ENCODE data around the gene ME3.

Gene ME3

DNA sequence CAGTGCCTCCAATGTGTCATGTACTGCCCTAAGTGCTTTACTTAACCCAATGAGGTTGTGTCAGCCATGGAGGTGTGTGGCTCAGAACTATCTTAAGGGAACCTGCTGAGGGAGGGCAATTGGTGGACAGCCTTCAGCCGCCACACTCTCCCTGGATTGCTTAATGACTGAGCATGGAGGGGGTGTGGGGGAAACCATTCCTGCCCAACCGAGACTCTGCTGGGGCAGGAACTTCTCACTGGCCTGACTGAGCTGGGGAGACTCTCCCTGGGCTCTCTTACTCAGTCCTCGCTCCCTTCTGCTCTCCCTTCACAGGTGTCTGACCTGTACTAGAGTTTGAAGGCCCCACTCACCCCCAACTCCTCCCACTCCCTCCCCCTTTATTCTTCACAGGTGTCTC lies 183.0 kb downstream of the ME3 start:
- no peak for DNase-seq (ENCODE audit: low read depth in 2 of 2)

DNA sequence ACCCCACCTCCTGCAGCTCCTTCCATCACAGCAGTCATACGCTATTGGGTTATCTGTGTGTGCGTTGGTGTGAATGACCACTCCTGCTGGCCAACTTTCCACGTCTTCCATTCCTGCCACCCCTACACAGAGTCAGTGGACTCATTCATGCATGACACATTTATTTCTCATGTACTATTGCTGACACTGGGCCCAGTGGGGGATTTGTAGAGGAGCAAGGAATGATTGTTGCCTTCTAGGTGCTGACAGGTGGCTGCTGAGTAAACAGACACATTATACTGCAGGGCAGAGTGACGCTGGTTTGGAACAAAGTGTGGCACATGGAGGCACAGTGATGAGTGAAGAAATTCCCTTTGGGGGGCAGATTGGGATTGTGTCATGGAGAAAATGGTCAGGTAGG lies 183.9 kb downstream of the ME3 start:
- DNase-seq (ENCODE audit: low read depth in 2 of 2): no peak

DNA sequence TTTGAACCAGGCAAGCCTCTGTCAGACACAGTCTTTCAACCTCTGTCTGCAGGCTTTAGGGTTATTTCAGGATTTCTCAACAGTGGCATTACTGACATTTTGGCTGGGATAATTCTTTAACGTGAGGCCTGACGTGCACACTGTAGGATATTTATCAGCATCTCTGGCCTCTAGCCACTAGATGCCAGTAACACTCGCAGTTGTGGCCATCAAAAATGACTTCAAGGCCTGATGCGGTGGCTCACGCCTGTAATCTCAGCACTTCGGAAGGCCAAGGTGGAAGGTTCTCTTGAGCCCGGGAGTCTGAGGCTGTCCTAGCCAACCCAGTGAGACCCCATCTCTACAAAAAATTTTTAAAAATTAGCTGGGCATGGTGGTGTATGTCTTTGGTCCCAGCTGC lies 184.7 kb downstream of the ME3 start:
- DNase-seq (ENCODE audit: low read depth in 2 of 2): no peak

DNA sequence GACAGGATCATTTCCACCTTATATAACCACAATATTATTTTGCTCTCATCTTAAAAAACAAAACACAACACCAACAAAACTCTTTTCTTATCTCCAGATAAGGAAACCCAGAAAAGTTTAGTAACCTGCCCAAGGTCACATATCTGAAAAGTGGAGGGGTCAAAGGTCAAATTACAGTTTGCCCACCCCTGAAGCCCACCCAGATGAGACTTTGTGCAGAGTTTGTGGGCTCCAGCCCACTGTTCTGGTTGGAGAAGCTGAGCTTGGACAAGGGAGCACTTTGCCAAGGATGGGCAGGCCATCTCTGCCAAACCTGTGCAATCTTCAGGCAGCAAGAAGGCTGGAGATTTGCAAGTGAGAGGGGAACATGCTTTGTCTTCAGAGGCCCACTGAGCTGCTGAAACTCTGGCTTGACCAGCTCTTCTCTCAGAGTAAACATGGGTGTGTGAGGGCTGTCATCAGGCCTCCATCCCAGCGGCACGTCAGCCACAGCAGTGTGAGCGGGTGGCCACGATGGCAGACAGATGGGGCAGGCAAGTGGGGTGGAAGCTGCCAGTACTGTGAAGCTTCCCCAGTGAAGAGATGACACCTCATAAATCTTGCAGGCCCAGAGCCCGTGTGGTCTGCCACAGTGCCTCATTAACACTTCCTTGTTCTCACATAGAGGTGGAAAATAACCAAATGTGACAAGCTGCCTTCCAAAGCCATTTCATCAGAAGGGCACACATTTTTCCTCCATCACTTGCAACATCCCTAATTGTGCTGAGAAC lies 186.0 kb downstream of the ME3 start:
- peak in 1 of 2 donors; percentile 17 for DNase-seq (ENCODE audit: low read depth in 2 of 2)

DNA sequence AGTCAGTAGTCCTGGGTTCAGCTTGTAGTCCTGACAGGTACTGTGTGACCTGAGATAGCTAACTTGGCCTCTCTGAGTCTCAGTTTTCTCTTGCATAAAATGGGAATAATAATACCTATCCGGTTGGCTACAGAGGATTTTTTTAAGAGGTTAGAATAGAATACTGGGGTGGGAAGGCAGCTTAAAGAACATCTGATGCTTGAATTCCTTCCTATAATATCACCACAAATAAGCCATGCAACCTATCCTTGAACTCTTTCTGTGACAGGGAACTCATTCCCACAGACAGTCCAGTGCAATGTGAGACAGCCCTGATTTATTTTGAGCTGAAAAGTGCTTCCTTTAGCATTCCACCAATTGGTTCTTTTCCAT lies 187.6 kb downstream of the ME3 start:
- DNase-seq (ENCODE audit: low read depth in 2 of 2): no peak

DNA sequence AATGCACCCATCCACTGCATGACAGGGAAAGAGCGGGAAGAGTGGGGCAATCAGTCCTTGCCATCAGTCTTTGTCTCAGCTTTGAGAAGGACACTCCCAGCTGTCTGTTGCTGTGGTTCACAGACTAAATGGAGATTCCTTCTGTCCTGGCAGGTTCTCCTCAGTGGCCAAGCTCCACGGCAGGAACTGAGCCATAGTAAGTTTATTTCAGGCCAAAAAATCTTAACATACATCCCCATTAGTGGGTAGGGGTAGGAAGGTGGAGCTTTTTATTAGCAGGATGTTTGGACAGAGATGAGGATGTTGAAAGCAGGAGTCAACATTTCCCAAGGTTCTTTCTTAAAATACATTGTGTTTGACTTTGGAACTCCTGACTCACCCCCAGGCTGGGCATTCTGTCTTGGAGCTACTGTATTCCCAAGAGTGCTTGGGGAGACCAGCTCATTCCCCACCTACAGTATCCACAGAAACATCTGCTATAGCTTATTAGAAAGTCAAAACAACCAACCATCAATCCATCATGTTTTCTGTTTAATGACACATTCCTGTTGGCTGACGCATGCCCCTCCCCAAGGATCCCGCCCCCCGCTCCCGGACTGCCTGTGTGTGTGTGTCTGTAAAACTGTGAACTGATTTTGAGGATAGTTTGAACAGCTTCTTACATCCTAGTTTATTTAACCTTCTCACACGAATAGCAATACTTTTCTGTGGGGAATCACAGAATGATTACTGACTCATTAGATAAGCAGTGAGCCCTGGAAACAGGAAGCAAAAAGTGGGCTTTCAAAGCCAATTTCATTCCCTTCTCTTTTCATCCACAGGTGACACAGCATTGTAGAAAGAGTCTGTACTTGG lies 188.2 kb downstream of the ME3 start:
- DNase-seq (ENCODE audit: low read depth in 2 of 2): no peak

DNA sequence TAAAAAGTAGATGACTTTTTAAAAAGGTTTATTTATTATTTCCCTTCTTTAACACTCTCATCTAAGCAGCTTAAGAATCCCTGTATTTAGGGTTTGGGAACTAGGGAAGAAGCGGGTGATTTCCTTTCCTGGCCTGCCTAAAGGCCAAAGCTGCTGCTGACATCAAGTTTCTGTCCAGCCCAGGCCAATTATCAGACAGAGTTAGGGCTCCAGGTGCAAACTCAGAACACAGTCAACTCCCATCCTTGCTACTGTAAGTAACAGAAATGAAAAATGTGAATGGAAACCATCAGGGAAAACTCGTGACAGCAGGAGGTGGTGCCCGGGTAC lies 188.8 kb downstream of the ME3 start:
- DNase-seq (ENCODE audit: low read depth in 2 of 2): no peak

DNA sequence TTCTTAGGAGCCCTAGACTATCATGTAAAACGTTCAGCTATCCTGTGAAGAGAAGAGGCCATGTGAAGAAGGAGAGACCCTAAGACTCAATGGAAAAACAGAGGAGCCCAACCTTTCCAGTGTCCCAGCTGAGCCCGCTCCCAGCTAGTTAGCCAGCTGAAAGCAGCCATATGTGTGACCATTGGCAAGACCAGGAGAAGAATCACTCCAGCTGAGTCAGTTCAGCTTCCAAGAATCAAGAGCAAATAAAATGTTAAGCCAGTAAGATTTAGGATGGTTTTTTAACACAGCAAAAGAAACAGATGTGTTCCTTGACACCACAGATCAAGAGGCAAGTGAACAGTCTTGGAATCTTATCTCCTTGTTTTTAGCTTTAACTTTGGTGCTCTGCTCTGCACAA lies 189.7 kb downstream of the ME3 start:
- no peak for DNase-seq (ENCODE audit: low read depth in 2 of 2)

DNA sequence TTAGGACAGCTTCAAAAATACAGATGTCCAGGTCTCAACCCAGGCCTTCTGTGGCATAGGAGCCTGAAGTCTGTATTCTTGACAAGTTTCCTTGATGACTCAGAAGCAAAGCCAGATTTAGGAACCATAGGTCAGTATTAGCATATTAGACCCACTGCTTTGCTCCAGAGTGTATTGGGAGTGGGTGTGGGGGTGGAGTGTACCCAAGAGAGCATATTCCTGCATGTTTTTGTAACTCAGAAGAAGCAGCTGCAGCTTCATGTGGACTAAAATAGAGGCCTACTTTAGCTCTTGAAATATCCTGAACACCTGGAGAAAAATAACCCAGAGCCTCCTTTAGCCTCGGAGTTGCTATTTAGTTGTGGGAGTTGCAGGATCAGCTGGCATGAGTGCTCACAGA lies 191.0 kb downstream of the ME3 start:
- DNase-seq (ENCODE audit: low read depth in 2 of 2): no peak

DNA sequence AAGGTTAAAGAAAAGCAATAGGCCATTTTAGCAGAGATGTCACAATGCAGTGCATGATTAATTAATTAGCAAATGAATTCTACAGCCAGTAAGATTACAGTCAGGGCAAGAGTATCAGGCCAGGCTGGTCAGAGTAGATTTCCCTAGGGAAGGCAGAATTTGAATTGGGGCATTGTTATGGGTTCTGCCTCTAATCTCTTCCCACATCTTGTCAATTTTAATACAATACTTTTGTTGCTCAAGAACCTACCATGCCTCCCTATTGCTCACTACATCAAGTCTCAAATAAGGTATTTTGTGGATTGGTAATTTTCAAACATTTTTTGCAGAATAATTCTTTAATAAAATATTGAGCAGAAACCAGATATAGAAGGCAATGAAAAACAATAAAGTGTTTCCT lies 194.1 kb downstream of the ME3 start:
- no peak for DNase-seq (ENCODE audit: low read depth in 2 of 2)

DNA sequence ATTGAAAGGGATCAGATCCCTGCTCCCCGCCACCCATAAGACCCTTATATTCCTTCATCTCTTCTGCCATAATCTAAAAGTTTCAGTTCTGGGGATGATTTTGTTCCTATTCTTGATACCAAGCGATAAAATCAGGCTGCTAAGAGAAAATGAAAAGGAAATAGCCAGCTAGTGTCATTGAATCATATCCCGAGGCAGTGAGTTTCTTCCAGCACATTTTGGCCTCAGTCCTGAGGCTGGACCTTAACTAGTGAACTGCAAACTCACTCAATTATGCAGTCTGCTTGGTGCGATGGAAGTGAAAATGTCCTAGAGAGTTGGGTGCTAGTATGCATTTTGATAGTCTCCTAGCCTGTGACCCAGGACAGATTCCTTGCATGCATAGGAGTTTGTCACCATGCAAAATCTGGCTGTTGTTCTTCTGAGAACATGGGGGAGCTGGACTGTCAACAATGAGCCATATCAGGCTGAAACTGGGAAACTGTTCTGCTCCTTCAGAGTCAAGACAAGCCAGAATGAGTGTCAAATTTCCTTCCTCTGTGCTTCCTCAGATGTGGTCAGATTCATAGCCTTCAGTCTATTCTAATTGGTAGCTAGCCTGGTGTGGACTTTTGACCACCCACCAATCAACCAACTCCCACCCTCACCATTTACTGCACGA lies 194.8 kb downstream of the ME3 start:
- DNase-seq (ENCODE audit: low read depth in 2 of 2): no peak

DNA sequence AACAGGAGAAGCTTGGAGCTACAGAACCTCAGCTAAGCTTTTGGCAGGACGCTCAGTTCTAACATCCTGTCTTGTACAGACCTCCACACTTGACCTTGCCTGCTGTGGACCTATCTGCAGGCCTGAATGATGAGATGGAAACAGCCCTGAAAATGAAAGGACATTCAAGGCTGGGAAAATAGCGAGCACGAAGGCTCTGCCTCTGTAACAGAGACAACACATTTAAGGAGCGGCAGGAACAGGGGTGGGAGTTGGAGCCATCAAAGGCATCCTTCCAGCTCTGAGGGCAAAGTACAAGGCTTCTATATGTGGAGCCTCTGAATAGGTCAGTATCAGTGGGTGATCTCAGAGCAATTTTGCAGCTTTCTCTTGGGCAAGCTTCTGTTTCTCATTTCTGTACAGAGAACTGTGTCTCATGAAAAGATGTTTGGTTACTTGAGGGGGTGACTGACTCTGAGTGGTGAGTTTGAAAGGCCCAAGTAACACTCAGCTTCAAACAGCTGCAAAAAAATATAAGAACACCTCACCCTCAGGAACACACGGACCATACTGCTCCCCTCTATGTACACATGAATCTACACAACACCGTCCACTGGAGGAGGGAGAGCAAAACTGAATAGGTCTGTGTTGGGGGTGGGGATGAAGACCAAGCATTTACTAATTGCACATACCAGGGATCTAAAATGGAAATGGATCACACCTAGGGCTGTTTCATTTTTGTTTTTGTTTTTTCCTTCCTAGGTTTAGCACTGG lies 196.1 kb downstream of the ME3 start:
- DNase-seq (ENCODE audit: low read depth in 2 of 2): no peak

DNA sequence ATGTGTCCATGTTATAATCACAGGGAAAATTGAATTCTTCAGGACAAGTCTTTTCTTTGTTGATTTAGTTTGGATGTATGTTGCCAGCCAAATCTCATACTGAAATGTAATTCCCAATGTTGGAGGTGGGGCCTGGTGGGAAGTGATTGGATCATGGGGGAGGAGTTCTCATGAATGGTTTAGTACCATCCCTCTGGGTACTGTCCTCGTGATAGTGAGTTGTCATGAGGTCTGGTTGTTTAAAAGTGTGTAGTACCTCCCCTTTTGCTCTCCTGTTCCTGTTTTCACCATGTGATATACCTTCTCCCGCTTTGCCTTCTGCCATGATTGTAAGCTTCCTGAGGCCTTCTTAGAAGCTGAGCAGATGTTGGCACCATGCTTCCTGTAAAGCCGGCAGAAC lies 197.4 kb downstream of the ME3 start:
- no peak for DNase-seq (ENCODE audit: low read depth in 2 of 2)

DNA sequence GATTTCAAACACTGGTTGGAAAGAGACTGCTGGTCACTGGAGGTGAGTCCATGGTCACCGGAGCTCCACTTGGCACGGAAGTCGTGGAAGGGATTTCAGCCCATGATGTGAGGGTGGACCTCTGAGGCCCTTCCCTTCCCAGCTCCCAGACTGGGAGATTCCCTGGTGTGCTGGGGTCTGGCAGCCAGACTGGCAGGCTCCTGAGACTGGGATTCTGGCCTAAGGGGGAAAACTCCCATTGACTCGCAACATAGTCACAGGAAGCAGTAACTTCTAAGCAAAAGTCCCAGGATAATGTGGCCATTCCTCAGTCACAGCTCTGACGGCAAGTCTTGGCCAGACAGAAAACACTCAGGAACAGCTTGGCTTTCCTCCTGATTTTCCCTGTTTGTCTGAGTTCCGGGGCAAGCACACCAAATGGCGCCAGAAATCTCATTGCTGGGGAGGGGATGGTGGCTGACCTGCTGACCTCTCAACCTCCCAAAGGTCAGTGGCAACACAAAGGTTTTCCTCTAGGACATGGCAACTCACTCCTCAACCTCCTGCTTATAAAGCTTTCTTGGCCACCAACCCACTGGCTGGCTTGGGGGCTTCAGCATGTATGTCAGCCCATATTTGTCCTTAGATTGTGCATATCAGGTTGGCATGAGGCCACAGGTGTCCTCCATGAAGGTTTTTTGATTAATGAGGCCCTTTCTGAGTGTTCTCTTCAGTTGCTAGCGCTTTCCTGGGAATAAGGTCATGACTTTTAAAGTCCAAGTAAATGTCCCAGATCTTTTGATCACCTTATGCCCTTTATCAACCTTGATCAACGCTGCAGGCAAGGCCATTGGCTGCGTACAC lies 198.2 kb downstream of the ME3 start:
- DNase-seq (ENCODE audit: low read depth in 2 of 2): no peak

DNA sequence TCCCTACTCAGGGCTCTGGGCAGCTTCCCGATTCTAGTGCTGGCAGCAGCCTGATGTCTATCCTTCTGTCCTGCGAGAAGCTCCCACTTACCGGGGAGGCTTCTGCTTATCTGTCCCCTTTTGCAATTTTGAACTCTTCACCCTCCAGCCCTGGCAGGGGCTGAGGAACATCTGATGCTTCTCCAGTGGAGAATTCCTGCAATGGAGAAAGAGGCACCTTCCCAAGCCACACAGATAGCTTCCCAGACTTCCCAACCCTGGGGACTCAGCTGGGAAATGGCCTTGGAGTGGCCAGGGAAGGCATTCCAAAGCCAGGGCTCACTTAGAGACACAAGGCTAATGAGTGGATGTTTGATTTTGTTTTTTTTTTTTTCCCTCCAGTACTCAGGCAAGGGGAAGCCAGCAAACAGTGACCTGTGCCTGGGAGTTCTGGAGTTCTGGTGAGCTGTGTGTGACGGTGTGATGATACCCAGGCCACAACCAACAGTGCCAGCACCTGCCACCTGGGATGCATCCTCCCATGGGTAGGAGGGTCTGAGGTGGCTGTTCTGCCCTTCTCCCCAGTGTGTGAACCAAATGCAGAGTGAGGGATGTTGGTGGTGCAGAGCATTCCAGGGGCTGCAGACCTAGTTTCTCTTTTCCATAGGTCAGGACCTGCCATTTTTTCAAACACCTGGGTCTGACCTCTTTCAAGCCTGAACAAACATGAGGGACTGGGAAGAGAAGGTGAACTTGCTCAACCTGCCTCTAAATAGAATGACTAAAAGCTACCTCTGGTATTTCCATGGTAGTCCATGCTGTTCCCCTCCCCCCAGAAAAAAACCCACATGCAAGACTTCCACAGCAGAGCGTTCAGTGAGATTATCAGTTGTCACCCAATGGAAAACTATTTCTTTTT lies 202.7 kb downstream of the ME3 start:
- DNase-seq (ENCODE audit: low read depth in 2 of 2): no peak

DNA sequence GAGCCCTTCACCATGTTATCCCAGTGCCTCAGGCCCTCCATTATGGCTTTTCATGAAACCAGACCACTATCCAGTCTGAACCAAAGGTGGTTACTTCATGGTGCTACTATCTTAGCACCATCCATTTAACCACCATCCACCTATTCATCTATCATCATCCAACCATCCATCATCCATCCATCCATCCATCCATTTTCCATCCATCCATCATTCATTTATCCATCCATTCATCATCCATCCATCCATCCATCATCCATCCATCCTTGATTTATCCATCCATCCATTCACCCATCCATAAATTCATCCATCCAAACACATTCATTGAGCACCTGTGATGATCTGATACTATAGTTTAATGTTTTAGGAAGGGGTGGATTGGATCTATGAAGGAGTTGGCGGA lies 204.2 kb downstream of the ME3 start:
- no peak for DNase-seq (ENCODE audit: low read depth in 2 of 2)

DNA sequence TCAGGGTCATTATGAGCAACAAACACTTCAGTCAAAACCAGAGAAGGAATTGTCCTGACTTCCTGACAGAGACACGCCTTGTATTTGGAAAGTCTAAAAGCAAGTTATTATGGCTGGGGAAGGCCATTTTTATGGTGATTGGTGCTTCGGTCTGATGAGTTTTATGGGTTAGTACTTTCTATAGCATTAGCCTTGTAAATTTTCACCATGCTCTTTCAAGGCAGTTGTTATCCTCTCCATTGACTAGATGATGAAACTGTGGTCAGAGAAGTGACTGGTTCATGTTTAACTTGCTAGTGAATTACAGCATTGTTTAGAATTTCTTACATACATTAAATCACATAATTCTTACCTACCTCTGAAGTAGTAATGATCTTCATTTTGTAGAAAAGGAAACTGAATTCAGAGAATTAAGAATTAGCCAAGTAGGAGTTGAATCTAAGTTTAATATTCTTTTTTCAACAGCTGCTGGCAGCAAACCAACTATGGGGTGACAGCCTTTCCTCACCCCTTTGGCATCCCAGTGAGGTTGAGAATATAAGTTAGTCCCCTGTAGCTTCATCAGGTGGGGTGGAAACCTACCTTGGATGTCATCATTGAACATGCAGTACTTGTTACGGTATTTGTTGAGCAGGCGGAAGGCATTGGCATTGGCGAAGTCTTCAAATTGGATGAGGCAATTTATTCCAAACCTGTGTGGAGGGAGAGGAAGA lies 207.8 kb downstream of the ME3 start:
- DNase-seq (ENCODE audit: low read depth in 2 of 2): no peak

DNA sequence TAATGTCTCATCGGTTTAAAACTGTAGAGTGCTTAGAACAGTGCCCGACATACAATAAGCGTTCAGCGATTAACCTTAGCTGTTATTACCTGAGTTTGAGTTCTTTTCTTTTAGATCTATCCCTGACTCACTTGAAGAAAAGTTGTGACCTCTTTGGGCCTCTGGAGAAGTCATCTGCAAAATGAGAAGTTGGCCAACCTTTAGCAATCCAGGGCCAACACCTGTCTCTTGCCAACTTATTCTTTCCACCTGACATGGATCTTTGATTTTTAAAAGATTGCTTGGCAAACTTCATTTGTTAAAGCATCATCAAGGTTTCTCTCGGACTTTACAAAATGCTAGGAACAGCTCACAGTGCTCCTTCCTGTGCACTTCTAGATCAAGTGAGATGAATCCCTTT lies 208.5 kb downstream of the ME3 start:
- no peak for DNase-seq (ENCODE audit: low read depth in 2 of 2)

DNA sequence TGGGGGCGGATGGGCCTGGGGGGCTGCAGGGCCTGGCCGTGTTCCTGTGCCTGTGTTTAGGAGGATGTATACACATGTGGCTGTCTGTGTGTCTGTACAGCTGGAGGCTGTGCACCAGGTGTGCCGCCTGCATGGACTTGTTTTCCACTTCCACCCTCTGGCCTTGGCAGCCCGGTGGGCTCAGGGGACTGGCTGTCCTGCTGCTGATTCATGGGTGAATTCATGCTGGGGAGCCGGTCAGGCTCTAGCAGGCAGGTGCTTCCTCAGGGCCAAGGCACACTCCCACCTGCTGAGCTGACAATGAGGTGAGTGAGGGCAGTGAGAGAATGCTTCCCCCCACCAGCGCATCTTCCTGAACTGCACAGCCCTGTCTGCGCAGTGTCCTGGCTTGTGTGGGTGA lies 209.3 kb downstream of the ME3 start:
- no peak for DNase-seq (ENCODE audit: low read depth in 2 of 2)

DNA sequence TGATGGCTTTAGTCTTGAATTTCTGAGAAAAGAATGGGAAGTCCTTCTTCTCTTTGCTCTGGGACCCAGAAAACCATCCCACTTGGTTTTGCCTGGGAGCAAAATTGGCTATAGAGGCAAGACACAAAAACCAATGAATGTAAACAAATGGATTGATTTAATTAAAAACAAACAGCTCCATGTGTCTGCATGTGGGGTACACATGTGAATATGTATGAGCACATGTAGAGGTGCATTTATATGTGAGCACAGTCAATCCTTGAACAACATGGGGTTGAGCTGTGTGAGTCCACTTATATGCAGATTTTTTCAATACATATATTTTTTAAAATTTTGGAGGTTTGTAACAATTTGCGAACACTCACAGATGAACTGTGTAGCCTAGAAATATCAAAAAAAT lies 210.5 kb downstream of the ME3 start:
- no peak for DNase-seq (ENCODE audit: low read depth in 2 of 2)
